HepG2 (cell line): ENCODE results near the gene CTRL. TPM values are rescaled to one million over a fixed set of nuclear protein-coding genes. Genes with fewer than 3 reads are reported as not detected.

Experiments
- ARNT2 ChIP-seq: sonication (generic); formaldehyde crosslinking; IDR thresholded peaks from 2 replicates; pipeline ENCODE4 v1.8.0; 2022; ENCODE audit warnings: mild to moderate bottlenecking, low read depth, missing genetic modification reagents, moderate library complexity
- ERF ChIP-seq: IDR thresholded peaks from 2 replicates; pipeline ENCODE4 v1.6.1; 2018; ENCODE audit warnings: missing biosample characterization, missing genetic modification reagents
- FOXC1 ChIP-seq: sonication (generic); formaldehyde crosslinking; IDR thresholded peaks from 2 replicates; pipeline ENCODE4 v1.8.0; 2022; ENCODE audit warnings: mild to moderate bottlenecking, missing genetic modification reagents, borderline replicate concordance
- FOXJ3 ChIP-seq: sonication (generic); formaldehyde crosslinking; IDR thresholded peaks from 2 replicates; pipeline ENCODE4 v1.4.0; 2020; ENCODE audit warnings: missing genetic modification reagents, mild to moderate bottlenecking, borderline replicate concordance
- HNRNPH1 ChIP-seq: fragments of 200-400 bp; formaldehyde crosslinking; optimal IDR thresholded peaks from 2 replicates; pipeline ENCODE3; 2017; ENCODE audit warnings: mild to moderate bottlenecking, low read depth, low read length
- MXD3 ChIP-seq: IDR thresholded peaks from 2 replicates; pipeline ENCODE4 v1.6.1; 2016; ENCODE audit warnings: mild to moderate bottlenecking, missing biosample characterization, missing genetic modification reagents
- MZF1 ChIP-seq: sonication (generic); formaldehyde crosslinking; IDR thresholded peaks from 2 replicates; pipeline ENCODE4 v1.8.1; 2023; ENCODE audit warnings: mild to moderate bottlenecking, missing genetic modification reagents, borderline replicate concordance
- NCOA5 ChIP-seq: sonication (generic); formaldehyde crosslinking; IDR thresholded peaks from 2 replicates; pipeline ENCODE4 v1.4.0; 2020; ENCODE audit warnings: missing genetic modification reagents
- POLR2G ChIP-seq: fragments of 200-400 bp; formaldehyde crosslinking; IDR thresholded peaks from 2 replicates; pipeline ENCODE4 v1.6.1; 2018; ENCODE audit warnings: mild to moderate bottlenecking, low read depth, low read length, moderate library complexity
- RFX5 ChIP-seq: IDR thresholded peaks from 2 replicates; pipeline ENCODE4 v1.6.1; 2011; ENCODE audit warnings: low read depth, low read length, improper control_type of control experiment
- SALL1 ChIP-seq: sonication (generic); formaldehyde crosslinking; IDR thresholded peaks from 2 replicates; pipeline ENCODE4 v1.8.0; 2022; ENCODE audit warnings: mild to moderate bottlenecking, missing genetic modification reagents
- SNAPC5 ChIP-seq: sonication (generic); formaldehyde crosslinking; IDR thresholded peaks from 2 replicates; pipeline ENCODE4 v1.8.1; 2023; ENCODE audit warnings: mild to moderate bottlenecking, missing genetic modification reagents, borderline replicate concordance
- SYNCRIP ChIP-seq: fragments of 200-400 bp; formaldehyde crosslinking; IDR thresholded peaks from 2 replicates; pipeline ENCODE4 v1.6.1; 2018; ENCODE audit warnings: mild to moderate bottlenecking, low read depth, low read length; ENCODE audit not compliant: insufficient read depth
- TEF ChIP-seq: sonication (generic); formaldehyde crosslinking; IDR thresholded peaks from 2 replicates; pipeline ENCODE4 v1.5.0; 2020; ENCODE audit warnings: missing genetic modification reagents
- ZBTB10 ChIP-seq: sonication (generic); formaldehyde crosslinking; IDR thresholded peaks from 2 replicates; pipeline ENCODE4 v1.4.0; 2020; ENCODE audit warnings: missing genetic modification reagents, borderline replicate concordance
- ZBTB2 ChIP-seq: sonication (generic); formaldehyde crosslinking; IDR thresholded peaks from 2 replicates; pipeline ENCODE4 v1.8.0; 2022; ENCODE audit warnings: low read depth, missing genetic modification reagents
- ZNF629 ChIP-seq: sonication (generic); formaldehyde crosslinking; conservative IDR thresholded peaks from 2 replicates; pipeline ENCODE4 v1.5.0; 2020; ENCODE audit warnings: missing genetic modification reagents
- ZNF773 ChIP-seq: sonication (generic); formaldehyde crosslinking; IDR thresholded peaks from 2 replicates; pipeline ENCODE4 v1.4.0; 2020; ENCODE audit warnings: missing genetic modification reagents, borderline replicate concordance
- ZSCAN31 ChIP-seq: sonication (generic); formaldehyde crosslinking; IDR thresholded peaks from 2 replicates; pipeline ENCODE4 v1.5.0; 2020; ENCODE audit warnings: low read depth, mild to moderate bottlenecking, missing genetic modification reagents
- polyA plus RNA-seq, 8 experiments: library from polyadenylated mRNA; depleted of rRNA in 3 of 8; stranded (reverse) in 7 of 8; unstranded in 1 of 8; fragments of >200 nt; fragmentation: Illumina TruSeq in 4 of 8; extraction: Trizol in 4 of 8; gene quantifications; 2 replicates each; pipeline versions ENCODE4 v1.2.1 to v1.2.3, GENCODE V29; 2011 to 2016; ENCODE audit warnings: low read depth in 4 of 8, missing spikeins in 1 of 8, mixed read lengths in 1 of 8; ENCODE audit not compliant: insufficient read depth in 1 of 8
- total RNA-seq, 5 experiments: library from RNA; depleted of rRNA; stranded (reverse); fragments of >200 nt; fragmentation: Illumina TruSeq; extraction: Trizol; gene quantifications; 2 replicates each; pipeline ENCODE4 v1.2.3, GENCODE V29; 2016; ENCODE audit warnings: low read depth in 1 of 5

The CTRL gene
- total and polyA plus RNA-seq, 2 of the 13 experiments (the other 11 are each of a cell fraction or from before 2014, with no cell fraction given): 1.9 to 2.7 TPM

- TF ChIP-seq SYNCRIP (no peak), FOXJ3 (CRISPR knock-in tag) (no peak), ERF (CRISPR knock-in tag) (no peak), NCOA5 (no peak), ZSCAN31 (CRISPR knock-in tag) (no peak), ZNF773 (CRISPR knock-in tag) (no peak), ARNT2 (CRISPR knock-in tag) (no peak), SALL1 (CRISPR knock-in tag) (peak; percentile 41), ZNF629 (no peak), ZBTB2 (CRISPR knock-in tag) (no peak), FOXC1 (CRISPR knock-in tag) (no peak), POLR2G (peak; percentile 35; the same call in 1 of the 2 replicates), ZBTB10 (CRISPR knock-in tag) (no peak), MZF1 (CRISPR knock-in tag) (no peak), RFX5 (no peak), MXD3 (CRISPR knock-in tag) (no peak), SNAPC5 (CRISPR knock-in tag) (no peak), HNRNPH1 (no peak), TEF (no peak)
Measured at GRCh38 chr16:67954421-67955196, 22.9 kb upstream of the CTRL start (continued).
